ENCODE data around the gene TBC1D5. TPM values are rescaled to one million over a fixed set of nuclear protein-coding genes. Genes with fewer than 3 reads are reported as not detected.
A peak's percentile ranks its signal among the peaks of the same experiment; 100 is the strongest.

TBC1D5 gene
- total RNA-seq, 3 donors from 2014 or later (not counting 1 experiment from before 2014, with no cell fraction given): 63.8 to 81.9 (median 74.9) TPM

GRCh38 chr3:17239417-17239816, 503.0 kb downstream of the TBC1D5 start:
- H3K27me3 Mint-ChIP-seq (ENCODE audit: low read depth in 2 of 2): no peaks in the 10 kb centered on the region
- H3K9me3 Mint-ChIP-seq: no peaks in the 10 kb centered on the region
- no peaks in the 10 kb centered on the region for H3K4me1 Mint-ChIP-seq
- no peaks in the 10 kb centered on the region for H3K36me3 Mint-ChIP-seq
- DNase-seq: no peak
- H3K9me3 ChIP-seq (ENCODE audit: control insufficient read depth, insufficient read depth, low read length): no peaks in the 10 kb centered on the region
- H3K4me1 ChIP-seq (ENCODE audit: control insufficient read depth, insufficient read depth, low read length): no peaks in the 10 kb centered on the region
- H3K27me3 ChIP-seq (ENCODE audit: control insufficient read depth, insufficient read depth, low read length): no peaks in the 10 kb centered on the region
- no peak overlapping the region for H3K4me3 ChIP-seq (ENCODE audit: low read length)
- no peak overlapping the region for H3K27ac Mint-ChIP-seq
- ATAC-seq: no peak
- H3K4me3 Mint-ChIP-seq: no peak overlapping the region
- intact Hi-C loops (cut with micrococcal nuclease): loop anchor here (10.0 kb wide), 1 partner anchor 975 kb away; the partner anchor contains the start of genes DPH3 and OXNAD1
- peaks cover 2% of the 10 kb centered on the region for H3K36me3 ChIP-seq (ENCODE audit: control insufficient read depth, insufficient read depth, low read length)
- H3K27ac ChIP-seq (ENCODE audit: low read length): no peak overlapping the region
- no peak for TF ChIP-seq CTCF (IDR thresholded peaks at IDR 0.05)

GRCh38 chr3:17238023-17238422, 504.4 kb downstream of the TBC1D5 start:
- H3K4me3 Mint-ChIP-seq: no peak overlapping the region
- H3K4me1 ChIP-seq (ENCODE audit: control insufficient read depth, insufficient read depth, low read length): no peaks in the 10 kb centered on the region
- H3K36me3 Mint-ChIP-seq: no peaks in the 10 kb centered on the region
- H3K27ac ChIP-seq (ENCODE audit: low read length): no peak overlapping the region
- H3K27me3 ChIP-seq (ENCODE audit: control insufficient read depth, insufficient read depth, low read length): no peaks in the 10 kb centered on the region
- TF ChIP-seq CTCF (IDR thresholded peaks at IDR 0.05): no peak
- no peaks in the 10 kb centered on the region for H3K27me3 Mint-ChIP-seq (ENCODE audit: low read depth in 2 of 2)
- H3K4me1 Mint-ChIP-seq: no peaks in the 10 kb centered on the region
- ATAC-seq (no peak), DNase-seq (no peak)
- no peaks in the 10 kb centered on the region for H3K9me3 ChIP-seq (ENCODE audit: control insufficient read depth, insufficient read depth, low read length)
- no peak overlapping the region for H3K4me3 ChIP-seq (ENCODE audit: low read length)
- no peaks in the 10 kb centered on the region for H3K9me3 Mint-ChIP-seq
- no peak overlapping the region for H3K27ac Mint-ChIP-seq
- peaks cover 2% of the 10 kb centered on the region for H3K36me3 ChIP-seq (ENCODE audit: control insufficient read depth, insufficient read depth, low read length)
- intact Hi-C loops (cut with micrococcal nuclease): loop anchor here (10.0 kb wide), 1 partner anchor 973 kb away; the partner anchor contains the start of genes DPH3 and OXNAD1

- H3K4me1 Mint-ChIP-seq: no peaks in the 10 kb centered on the region
- H3K4me3 Mint-ChIP-seq: no peak overlapping the region
- no peak overlapping the region for H3K4me3 ChIP-seq (ENCODE audit: low read length)
- no peaks in the 10 kb centered on the region for H3K27me3 Mint-ChIP-seq (ENCODE audit: low read depth in 2 of 2)
- ATAC-seq: no peak
- no peak for DNase-seq
- H3K27ac Mint-ChIP-seq: no peak overlapping the region
- no peak overlapping the region for H3K27ac ChIP-seq (ENCODE audit: low read length)
- no peaks in the 10 kb centered on the region for H3K27me3 ChIP-seq (ENCODE audit: control insufficient read depth, insufficient read depth, low read length)
- H3K36me3 Mint-ChIP-seq: no peaks in the 10 kb centered on the region
- H3K4me1 ChIP-seq (ENCODE audit: control insufficient read depth, insufficient read depth, low read length): no peaks in the 10 kb centered on the region
- no peak for TF ChIP-seq CTCF (IDR thresholded peaks at IDR 0.05)
- H3K9me3 Mint-ChIP-seq: no peaks in the 10 kb centered on the region
- H3K36me3 ChIP-seq (ENCODE audit: control insufficient read depth, insufficient read depth, low read length): peaks cover 2% of the 10 kb centered on the region
- no peaks in the 10 kb centered on the region for H3K9me3 ChIP-seq (ENCODE audit: control insufficient read depth, insufficient read depth, low read length)
- intact Hi-C loops (cut with micrococcal nuclease): loop anchor here (10.0 kb wide), 1 partner anchor 971 kb away; the partner anchor contains the start of genes DPH3 and OXNAD1
These were observed 507.1 kb downstream of the TBC1D5 start for GRCh38 chr3:17235310-17235709.

GRCh38 chr3:17234382-17234781, 508.0 kb downstream of the TBC1D5 start:
- Histone ChIP-seq H3K4me3 (ENCODE audit: low read length) (no peak overlapping the region), H3K36me3 (ENCODE audit: control insufficient read depth, insufficient read depth, low read length) (peaks cover 2% of the 10 kb centered on the region), H3K27ac (ENCODE audit: low read length) (no peak overlapping the region), H3K27me3 (ENCODE audit: control insufficient read depth, insufficient read depth, low read length) (no peaks in the 10 kb centered on the region), H3K4me1 (ENCODE audit: control insufficient read depth, insufficient read depth, low read length) (no peaks in the 10 kb centered on the region), H3K9me3 (ENCODE audit: control insufficient read depth, insufficient read depth, low read length) (no peaks in the 10 kb centered on the region)
- no peaks in the 10 kb centered on the region for H3K36me3 Mint-ChIP-seq
- peak in 1 of 2 donors; percentile 8 for DNase-seq
- H3K4me1 Mint-ChIP-seq: no peaks in the 10 kb centered on the region
- H3K27me3 Mint-ChIP-seq (ENCODE audit: low read depth in 2 of 2): no peaks in the 10 kb centered on the region
- no peak overlapping the region for H3K27ac Mint-ChIP-seq
- no peak for TF ChIP-seq CTCF (IDR thresholded peaks at IDR 0.05)
- ATAC-seq: no peak
- intact Hi-C loops (cut with micrococcal nuclease): loop anchor here (10.0 kb wide), 1 partner anchor 970 kb away; the partner anchor contains the start of genes DPH3 and OXNAD1
- H3K9me3 Mint-ChIP-seq: no peaks in the 10 kb centered on the region
- no peak overlapping the region for H3K4me3 Mint-ChIP-seq

All from natural killer cell (primary cell).